Measurements from ENCODE around the gene GTSF1L.

The GTSF1L gene

DNA sequence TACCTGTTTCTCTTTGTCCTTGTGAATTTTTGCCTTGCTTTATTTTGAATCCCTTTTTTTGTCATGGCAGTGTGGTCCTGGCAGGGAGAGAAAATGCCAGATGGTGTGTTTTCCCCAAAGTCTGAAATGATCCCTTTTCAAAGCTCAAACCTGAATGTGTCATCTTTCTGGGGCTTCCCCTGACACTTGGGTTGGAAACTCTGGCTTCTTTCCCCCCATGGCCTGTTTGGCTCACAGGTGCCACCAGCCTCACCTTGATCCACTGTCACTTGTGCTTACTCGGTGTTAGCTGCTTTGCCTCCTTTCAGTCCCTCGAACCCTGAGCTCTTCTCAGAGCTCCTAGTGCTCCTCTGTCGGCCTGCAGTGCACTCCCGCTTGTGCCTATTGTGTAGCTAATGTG is 37.6 kb downstream of the GTSF1L start:
- peaks cover 1% of the 10 kb centered on the region for H3K36me3 Mint-ChIP-seq
- H3K9me3 Mint-ChIP-seq, result no peaks in the 10 kb centered on the region
- H3K27ac Mint-ChIP-seq, result peak overlapping the region; percentile 70
- H3K27me3 Mint-ChIP-seq, result no peaks in the 10 kb centered on the region
- peaks cover 7% of the 10 kb centered on the region for H3K4me1 Mint-ChIP-seq
- ATAC-seq (ENCODE audit: low read depth), result no peak
- no peak overlapping the region for H3K4me3 Mint-ChIP-seq
- no peak for DNase-seq (ENCODE audit: low spot score in 2 of 2)

DNA sequence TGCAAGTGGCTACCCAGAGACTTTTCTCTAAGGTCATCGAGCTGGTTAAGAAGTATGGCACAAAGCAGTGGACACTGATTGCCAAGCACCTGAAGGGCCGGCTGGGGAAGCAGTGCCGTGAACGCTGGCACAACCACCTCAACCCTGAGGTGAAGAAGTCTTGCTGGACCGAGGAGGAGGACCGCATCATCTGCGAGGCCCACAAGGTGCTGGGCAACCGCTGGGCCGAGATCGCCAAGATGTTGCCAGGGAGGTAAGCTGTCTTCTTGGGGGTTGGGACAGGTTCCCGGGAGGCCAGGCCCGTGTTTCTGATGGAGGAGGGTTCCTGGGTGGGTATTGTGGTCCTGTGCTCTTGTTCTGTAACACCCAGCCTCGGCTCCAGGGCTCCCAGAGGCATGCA is 40.0 kb downstream of the GTSF1L start:
- DNase-seq (ENCODE audit: low spot score in 2 of 2) (no peak), ATAC-seq (ENCODE audit: low read depth) (no peak)
- Mint-ChIP-seq H3K36me3 (peaks cover 1% of the 10 kb centered on the region), H3K27ac (peak overlapping the region; percentile 58), H3K4me1 (peaks cover 14% of the 10 kb centered on the region), H3K27me3 (no peaks in the 10 kb centered on the region), H3K4me3 (no peak overlapping the region), H3K9me3 (no peaks in the 10 kb centered on the region)

DNA sequence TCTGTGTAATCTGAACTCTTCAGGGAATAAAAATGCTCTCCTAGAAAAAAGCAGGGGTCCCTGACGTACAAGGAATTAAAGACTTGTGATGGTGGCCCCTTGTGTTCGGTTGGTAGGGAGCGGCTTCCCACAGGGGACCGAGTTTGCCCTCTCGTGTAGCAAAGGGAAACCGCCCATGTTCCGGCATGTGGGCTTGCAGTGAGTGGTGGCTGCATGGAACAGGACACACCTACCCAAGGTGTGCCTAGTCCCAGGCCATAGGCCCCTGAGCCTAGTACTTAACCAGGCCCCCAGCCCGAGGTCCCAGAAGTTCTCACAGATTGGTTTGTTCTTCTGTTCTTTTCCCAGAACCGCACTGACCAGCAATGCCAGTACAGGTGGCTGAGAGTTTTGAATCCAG is 44.4 kb downstream of the GTSF1L start:
- Mint-ChIP-seq H3K27ac (peak overlapping the region; percentile 97), H3K4me1 (peaks cover 30% of the 10 kb centered on the region), H3K36me3 (peaks cover 4% of the 10 kb centered on the region), H3K27me3 (no peaks in the 10 kb centered on the region), H3K4me3 (peak overlapping the region; percentile 67), H3K9me3 (no peaks in the 10 kb centered on the region)
- no peak for DNase-seq (ENCODE audit: low spot score in 2 of 2)
- peak; percentile 17 for ATAC-seq (ENCODE audit: low read depth)

GRCh38 chr20:43681991-43682410 is 44.8 kb downstream of the GTSF1L start:
- H3K27ac Mint-ChIP-seq, result peak overlapping the region; percentile 97
- peak; percentile 67 to 87 for DNase-seq (ENCODE audit: low spot score in 2 of 2)
- H3K4me1 Mint-ChIP-seq, result peaks cover 32% of the 10 kb centered on the region
- H3K9me3 Mint-ChIP-seq, result no peaks in the 10 kb centered on the region
- ATAC-seq (ENCODE audit: low read depth), result peak; percentile 89
- peak overlapping the region; percentile 67 for H3K4me3 Mint-ChIP-seq
- no peaks in the 10 kb centered on the region for H3K27me3 Mint-ChIP-seq
- peaks cover 6% of the 10 kb centered on the region for H3K36me3 Mint-ChIP-seq

DNA sequence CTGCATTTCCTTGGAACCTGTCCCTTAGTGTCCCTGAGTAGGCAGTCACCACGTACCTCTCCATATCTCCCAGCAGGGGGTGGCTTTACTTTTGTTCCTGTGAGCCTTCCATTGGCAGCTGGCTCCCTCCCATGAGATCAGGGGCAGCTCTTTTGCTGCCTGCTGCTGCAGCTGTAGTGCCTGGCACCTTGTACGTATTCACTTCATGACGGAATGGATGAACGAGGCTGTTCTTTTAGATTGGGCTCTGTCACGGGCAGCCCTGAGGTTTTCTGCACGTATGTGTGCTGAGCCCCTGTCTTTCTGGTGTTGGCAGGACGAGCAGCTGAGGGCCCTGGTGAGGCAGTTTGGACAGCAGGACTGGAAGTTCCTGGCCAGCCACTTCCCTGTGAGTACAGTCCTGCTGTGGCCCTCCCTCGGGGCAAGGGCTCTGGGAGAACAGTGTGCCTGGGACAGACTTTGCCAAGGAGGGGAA is 45.3 kb downstream of the GTSF1L start:
- DNase-seq (ENCODE audit: low spot score in 2 of 2), result peak; percentile 50 to 56
- peak; percentile 44 for ATAC-seq (ENCODE audit: low read depth)
- peak overlapping the region; percentile 67 for H3K4me3 Mint-ChIP-seq
- H3K9me3 Mint-ChIP-seq, result no peaks in the 10 kb centered on the region
- H3K4me1 Mint-ChIP-seq, result peaks cover 32% of the 10 kb centered on the region
- H3K27me3 Mint-ChIP-seq, result no peaks in the 10 kb centered on the region
- H3K27ac Mint-ChIP-seq, result peak overlapping the region; percentile 97
- H3K36me3 Mint-ChIP-seq, result peaks cover 6% of the 10 kb centered on the region

DNA sequence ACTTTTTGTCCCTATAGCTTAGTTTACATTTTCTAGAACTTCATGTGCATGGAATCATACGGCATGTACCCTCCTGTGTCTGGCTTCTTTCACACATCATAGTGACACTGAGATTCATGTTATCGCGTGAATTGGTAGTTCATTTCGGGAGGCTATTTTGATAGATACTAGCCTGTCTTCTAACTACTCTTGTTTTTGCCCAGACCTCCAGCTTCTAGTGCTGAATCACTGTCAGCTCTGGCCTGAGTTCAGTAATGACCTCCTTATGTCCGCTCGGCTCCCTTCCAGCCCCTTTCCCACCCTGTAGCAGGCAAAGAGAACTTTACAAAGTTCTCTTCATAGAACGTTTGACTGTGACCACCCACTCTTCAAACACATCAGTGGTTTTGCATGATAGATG is 45.8 kb downstream of the GTSF1L start:
- no peak for ATAC-seq (ENCODE audit: low read depth)
- no peaks in the 10 kb centered on the region for H3K27me3 Mint-ChIP-seq
- H3K27ac Mint-ChIP-seq, result peak overlapping the region; percentile 97
- H3K9me3 Mint-ChIP-seq, result no peaks in the 10 kb centered on the region
- H3K4me3 Mint-ChIP-seq, result peak overlapping the region; percentile 67
- H3K36me3 Mint-ChIP-seq, result peaks cover 10% of the 10 kb centered on the region
- peaks cover 36% of the 10 kb centered on the region for H3K4me1 Mint-ChIP-seq
- no peak for DNase-seq (ENCODE audit: low spot score in 2 of 2)

DNA sequence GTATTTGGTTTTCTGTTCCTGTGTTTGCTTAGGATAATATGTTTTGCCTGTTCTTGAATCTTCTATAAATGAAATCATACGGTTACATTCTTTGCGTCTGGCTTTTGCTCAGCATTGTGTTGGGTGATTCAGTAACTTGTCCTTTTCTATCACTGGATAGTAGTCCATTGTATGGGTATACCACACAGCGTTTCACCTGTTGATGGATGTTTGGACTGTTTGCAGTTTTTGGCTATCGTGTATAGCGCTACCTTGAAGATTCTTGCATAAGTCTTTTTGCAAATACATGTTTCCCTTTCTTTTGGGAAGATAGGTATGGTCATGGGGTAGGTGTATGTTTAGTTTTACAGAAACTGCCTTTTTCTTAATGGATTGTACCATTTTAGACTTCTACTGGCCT is 50.4 kb downstream of the GTSF1L start:
- peak overlapping the region; percentile 26 for H3K27ac Mint-ChIP-seq

More for the DNA sequence above, 50.4 kb downstream of the GTSF1L start:
- Mint-ChIP-seq H3K9me3 (no peaks in the 10 kb centered on the region), H3K27me3 (no peaks in the 10 kb centered on the region), H3K4me3 (no peak overlapping the region), H3K36me3 (peaks cover 12% of the 10 kb centered on the region), H3K4me1 (peaks cover 21% of the 10 kb centered on the region)
- DNase-seq (ENCODE audit: low spot score in 2 of 2), result no peak
- no peak for ATAC-seq (ENCODE audit: low read depth)

All from memory B cell (primary cell).